ENCODE data around the gene PPFIBP1.
"Not testable (repeated sequence)": the region's sequence is repeated elsewhere in the genome, so short reads cannot be mapped to it uniquely, and the experiment has no call there.

The PPFIBP1 gene

DNA sequence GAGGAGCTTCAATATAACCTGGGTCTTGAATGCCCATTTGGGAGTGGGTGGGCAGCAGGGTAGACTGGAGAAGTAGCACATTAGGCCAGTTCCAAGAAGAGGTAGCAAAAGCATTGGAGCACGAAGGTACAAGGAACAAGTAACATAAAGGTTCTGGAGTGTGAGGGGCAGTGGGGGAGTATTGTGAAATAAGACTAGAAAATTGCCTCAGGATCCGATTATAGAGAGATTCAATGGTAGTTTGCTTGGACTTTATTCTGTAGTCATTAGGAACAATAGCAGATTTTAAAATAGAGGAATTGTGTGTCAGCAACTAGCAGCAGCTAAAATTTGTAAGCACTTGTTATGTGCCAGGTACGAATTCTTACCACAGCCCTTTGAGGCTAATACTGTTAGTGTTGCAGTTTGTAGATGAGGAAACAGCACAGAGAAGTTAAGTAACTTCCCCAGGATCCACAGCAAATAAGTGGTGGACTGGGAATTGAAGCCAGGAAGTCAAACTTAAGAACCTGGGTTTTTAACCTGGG is 61.8 kb downstream of the PPFIBP1 start:
- no peak for DNase-seq (ENCODE audit: low read depth in 2 of 2)
- TF ChIP-seq, protein P1, sequence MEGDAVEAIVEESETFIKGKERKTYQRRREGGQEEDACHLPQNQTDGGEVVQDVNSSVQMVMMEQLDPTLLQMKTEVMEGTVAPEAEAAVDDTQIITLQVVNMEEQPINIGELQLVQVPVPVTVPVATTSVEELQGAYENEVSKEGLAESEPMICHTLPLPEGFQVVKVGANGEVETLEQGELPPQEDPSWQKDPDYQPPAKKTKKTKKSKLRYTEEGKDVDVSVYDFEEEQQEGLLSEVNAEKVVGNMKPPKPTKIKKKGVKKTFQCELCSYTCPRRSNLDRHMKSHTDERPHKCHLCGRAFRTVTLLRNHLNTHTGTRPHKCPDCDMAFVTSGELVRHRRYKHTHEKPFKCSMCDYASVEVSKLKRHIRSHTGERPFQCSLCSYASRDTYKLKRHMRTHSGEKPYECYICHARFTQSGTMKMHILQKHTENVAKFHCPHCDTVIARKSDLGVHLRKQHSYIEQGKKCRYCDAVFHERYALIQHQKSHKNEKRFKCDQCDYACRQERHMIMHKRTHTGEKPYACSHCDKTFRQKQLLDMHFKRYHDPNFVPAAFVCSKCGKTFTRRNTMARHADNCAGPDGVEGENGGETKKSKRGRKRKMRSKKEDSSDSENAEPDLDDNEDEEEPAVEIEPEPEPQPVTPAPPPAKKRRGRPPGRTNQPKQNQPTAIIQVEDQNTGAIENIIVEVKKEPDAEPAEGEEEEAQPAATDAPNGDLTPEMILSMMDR (IDR thresholded peaks at IDR 0.05; ENCODE audit: low read depth, low read length), result no peak
- no peak overlapping the region for H3K4me3 ChIP-seq (replicated peaks in 1 of 2; ENCODE audit: low read depth in 2 of 2, low read length in 2 of 2)

DNA sequence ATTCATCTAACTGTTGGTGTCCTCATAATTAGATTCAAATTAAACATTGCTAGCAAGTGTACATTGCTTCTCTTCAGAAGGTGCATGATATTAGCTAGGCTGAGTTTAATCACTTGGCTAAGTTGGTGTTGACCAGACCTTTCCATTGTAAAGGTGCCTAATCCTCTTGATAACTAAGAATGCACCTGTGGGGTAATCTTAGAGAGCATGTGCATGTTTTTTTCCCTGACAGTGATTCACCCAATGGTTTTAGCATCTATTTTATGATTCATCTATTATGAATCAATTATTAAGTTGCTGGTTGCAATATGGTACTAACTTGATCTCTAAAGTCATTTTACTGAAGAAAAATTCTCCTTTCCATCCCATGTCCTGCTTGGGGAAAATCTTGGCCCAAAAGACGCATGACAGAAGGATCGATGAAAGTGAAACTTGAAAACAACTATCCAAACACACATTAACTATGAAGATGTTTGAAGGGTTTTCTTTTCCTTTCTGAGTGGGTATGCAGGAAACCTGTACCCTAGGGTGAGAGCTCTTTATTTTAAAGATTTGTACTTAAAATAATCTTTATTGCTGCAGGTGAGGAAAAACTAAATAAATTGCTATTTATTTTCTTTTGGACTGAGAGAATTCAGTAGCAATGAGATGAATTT is 64.2 kb downstream of the PPFIBP1 start:
- not testable (repeated sequence) for DNase-seq (ENCODE audit: low read depth in 2 of 2); H3K4me3 ChIP-seq (replicated peaks in 1 of 2; ENCODE audit: low read depth in 2 of 2, low read length in 2 of 2)

DNA sequence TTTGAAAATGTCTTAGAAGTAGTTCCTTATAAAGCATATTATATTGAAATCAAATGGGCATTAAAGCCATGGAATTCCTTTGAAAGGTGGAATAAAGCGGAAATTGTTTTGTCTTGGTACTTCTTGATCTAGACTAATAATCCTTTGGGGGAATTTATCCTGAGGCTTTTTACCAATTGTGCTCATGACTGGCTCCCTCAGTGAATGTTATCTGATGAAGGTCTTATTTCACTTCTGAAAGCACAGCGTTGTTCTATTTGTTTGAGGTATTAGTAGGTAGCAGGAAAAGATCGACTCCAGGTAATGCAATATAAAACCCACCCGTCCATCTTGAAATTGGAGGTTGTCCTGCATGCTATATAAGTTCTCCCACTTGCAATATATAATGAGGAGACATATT is 64.8 kb downstream of the PPFIBP1 start:
- TF ChIP-seq, protein P1 (IDR thresholded peaks at IDR 0.05; ENCODE audit: low read depth, low read length), result no peak
- DNase-seq (ENCODE audit: low read depth in 2 of 2), result no peak
- no peak overlapping the region for H3K4me3 ChIP-seq (replicated peaks in 1 of 2; ENCODE audit: low read depth in 2 of 2, low read length in 2 of 2)

DNA sequence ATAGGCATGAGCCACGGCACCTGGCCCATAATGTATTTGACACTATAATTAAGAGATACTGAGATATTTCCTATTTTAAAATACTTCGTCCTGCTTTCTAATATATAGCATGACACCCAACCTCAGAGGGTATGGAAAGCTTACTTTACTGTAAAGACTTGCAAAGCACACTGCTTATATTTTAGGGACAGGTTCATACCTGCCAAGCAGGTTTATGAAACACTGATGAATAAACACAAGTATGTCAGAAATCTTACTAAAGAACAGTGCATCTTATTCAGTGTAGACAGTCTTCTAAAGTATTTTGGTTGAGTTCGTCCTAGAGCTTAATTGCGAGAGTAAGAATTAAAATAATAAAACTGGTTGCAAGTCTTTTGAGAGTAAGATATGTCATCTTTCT is 65.4 kb downstream of the PPFIBP1 start:
- DNase-seq (ENCODE audit: low read depth in 2 of 2), result no peak
- TF ChIP-seq, protein P1 (IDR thresholded peaks at IDR 0.05; ENCODE audit: low read depth, low read length), result no peak
- no peak overlapping the region for H3K4me3 ChIP-seq (replicated peaks in 1 of 2; ENCODE audit: low read depth in 2 of 2, low read length in 2 of 2)

DNA sequence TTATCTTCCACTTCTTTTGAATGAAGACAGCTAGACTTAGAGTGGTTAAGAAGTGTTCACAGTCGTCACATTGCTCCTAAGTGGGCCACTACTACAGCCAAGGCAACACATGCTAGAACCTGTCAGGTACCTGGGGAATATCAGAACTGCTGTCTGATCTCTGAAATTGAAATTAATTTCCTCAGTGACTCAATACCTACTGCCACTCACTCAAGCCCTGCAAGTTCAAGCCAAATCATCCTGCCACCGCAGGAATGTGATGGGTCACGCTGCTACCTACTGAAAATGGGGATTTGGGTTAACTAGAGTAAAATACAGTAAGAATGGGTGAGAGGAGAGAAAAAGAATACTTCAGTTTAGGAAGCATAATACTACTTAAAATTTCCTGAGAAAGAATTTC is 67.7 kb downstream of the PPFIBP1 start:
- DNase-seq (ENCODE audit: low read depth in 2 of 2); H3K4me3 ChIP-seq (replicated peaks in 1 of 2; ENCODE audit: low read depth in 2 of 2, low read length in 2 of 2): not testable (repeated sequence)

DNA sequence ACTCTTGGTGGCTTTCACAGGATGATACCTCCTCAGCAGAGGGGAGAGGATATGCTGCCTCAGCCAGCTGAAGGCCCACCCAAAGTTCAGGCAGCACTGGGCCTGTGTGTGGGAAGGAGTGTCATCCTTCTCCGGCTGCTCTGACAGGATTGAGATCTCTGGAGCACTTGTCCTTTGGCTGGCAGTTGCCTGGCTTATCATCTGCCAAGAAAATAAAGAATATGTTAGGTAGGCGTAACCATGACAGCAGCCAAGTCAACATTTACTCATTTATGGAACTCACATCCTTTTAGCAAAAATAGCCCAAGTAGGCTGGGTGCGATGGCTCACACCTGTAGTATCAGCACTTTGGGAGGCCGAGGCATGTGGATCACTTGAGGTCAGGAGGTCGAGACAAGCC is 68.5 kb downstream of the PPFIBP1 start:
- TF ChIP-seq, protein P1 (IDR thresholded peaks at IDR 0.05; ENCODE audit: low read depth, low read length), result no peak

DNA sequence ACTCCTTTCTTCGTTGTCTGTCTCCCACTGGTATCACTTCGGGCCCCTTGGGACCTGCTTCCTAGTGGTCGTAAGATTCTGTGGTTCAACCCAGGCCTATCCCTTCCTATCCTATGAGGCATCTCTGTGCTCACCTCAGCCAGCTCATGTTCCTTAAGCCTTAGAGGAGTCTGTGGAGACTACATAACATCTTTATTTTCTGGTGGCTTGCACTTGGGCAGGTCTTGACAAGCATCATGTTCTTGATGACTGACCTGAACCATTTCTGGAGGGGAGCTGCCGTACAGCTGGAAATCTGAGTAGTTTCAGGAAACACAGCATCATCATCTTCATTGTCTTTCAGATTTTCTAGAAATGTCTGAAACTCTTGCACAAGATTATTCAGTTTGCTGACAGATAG is 69.3 kb downstream of the PPFIBP1 start:
- no peak for DNase-seq (ENCODE audit: low read depth in 2 of 2)
- TF ChIP-seq, protein P1 (IDR thresholded peaks at IDR 0.05; ENCODE audit: low read depth, low read length), result no peak
- no peak overlapping the region for H3K4me3 ChIP-seq (replicated peaks in 1 of 2; ENCODE audit: low read depth in 2 of 2, low read length in 2 of 2)

More for the DNA sequence above, 68.5 kb downstream of the PPFIBP1 start:
- peak; percentile 85 to 88 for DNase-seq (ENCODE audit: low read depth in 2 of 2)
- H3K4me3 ChIP-seq (replicated peaks in 1 of 2; ENCODE audit: low read depth in 2 of 2, low read length in 2 of 2), result no peak overlapping the region

DNA sequence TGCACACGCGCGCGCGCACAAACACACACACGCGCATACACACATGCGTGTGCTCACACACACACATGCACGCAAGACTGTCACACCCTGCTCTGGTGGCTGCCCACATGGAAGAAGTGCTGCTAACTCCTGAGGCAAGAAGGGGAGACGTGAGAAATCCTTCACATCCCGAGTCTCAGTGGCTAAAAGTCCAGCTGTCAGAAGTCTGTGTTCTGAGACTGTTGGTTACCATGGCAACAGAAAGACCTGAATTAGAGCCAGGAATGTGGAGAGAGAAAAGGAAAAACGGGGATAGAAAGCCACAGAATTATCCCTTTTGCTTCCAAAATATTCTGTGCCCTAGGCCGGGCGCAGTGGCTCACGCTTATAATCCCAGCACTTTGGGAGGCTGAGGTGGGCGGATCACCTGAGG is 71.2 kb downstream of the PPFIBP1 start:
- TF ChIP-seq, protein P1 (IDR thresholded peaks at IDR 0.05; ENCODE audit: low read depth, low read length), result no peak
- no peak overlapping the region for H3K4me3 ChIP-seq (replicated peaks in 1 of 2; ENCODE audit: low read depth in 2 of 2, low read length in 2 of 2)
- peak; percentile 94 to 96 for DNase-seq (ENCODE audit: low read depth in 2 of 2)

DNA sequence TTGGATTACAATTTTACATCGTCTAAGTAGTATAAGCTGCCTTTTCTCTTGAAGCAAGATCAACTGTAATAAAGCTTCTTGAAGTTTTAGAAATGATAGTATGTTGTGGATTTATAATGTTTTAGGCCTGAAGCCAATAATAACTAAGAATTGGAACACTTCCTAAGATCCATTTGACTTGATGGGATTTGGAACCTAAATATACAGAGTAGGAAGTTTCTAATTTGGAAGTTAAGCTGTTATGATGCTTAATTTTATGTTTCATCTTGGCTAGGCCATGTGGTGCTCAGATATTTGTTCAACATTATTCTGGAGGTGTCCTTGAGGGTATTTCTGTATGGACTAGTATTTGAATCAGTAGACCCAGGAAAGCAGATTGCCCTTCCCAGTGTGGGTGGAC is 74.9 kb downstream of the PPFIBP1 start:
- DNase-seq (ENCODE audit: low read depth in 2 of 2); H3K4me3 ChIP-seq (replicated peaks in 1 of 2; ENCODE audit: low read depth in 2 of 2, low read length in 2 of 2): not testable (repeated sequence)

DNA sequence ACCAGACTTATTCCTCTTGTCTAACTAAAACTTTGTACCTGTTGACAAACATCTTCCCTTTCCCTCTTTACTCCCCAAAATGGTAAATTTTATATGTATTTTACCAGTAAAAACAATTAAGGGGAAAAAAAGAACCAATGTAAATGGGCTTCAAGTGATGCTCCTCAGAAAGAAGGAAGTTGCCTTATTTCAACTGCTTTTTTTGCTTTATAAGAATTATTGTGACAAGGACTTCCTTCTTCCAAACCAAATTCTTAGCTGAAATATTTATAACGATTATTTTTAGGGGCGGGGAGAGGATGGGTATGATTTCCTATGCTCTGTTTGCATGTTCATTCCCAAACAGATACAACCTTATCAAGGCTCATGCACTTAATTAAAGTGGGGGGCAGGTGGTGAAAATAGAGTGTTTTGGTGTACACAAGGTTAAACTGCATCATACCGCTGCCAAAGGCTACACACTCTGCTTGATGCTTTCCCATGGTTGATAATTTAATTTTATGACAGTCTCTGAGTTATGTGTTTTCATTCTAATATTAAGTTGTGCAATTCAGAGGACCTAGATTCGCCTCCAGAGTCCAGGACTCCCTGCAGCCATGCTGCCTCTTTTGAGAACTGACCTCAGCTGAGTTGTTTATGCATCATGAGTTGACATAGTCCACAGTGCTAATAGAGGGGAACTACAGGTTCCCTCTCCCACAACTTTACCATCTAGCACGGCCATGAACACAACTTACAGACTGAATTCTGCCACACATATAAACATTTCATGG is 77.2 kb downstream of the PPFIBP1 start:
- DNase-seq (ENCODE audit: low read depth in 2 of 2); H3K4me3 ChIP-seq (replicated peaks in 1 of 2; ENCODE audit: low read depth in 2 of 2, low read length in 2 of 2): not testable (repeated sequence)

Measured in cardiac fibroblast (primary cell).